ENCODE data around the gene KRT23.

KRT23 gene

DNA sequence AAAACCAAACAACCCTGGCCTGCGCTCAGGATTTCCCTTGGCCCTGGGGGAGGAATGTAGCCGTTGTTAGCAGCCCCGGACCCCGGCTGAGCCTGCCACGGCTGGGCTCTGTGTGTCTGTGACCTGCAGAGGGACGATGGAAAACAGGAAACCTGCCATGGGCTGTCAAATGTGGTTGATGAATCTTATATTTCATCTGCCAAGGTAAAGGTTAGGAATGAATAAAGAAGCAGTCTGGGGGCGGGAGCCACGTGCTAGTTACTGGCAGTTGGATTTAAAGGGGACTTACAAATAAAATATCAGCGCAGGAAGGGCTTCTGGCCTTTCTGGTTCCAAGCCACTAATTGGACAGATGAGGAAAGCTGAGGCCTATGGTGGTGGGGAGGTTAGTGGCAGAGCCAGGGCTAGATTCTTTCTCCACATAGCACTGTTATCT, at the start of gene KRT23:
Gene KRT23 (minus strand): TSS at position 263 of the 436 bp plus-strand sequence. CDS start 1,043 bp downstream, outside the sequence.
- no peak for FAIRE-seq

GRCh38 chr17:40986920-40987319, 49.5 kb upstream of the KRT23 start:
- no peak for FAIRE-seq

- no peak for FAIRE-seq
Measured at GRCh38 chr17:40984226-40984625, 46.8 kb upstream of the KRT23 start, which contains the start of gene KRT40. Gene KRT40, minus strand, starts transcription at chr17:40984326. Its CDS starts 53 bp downstream, at chr17:40984273.

DNA sequence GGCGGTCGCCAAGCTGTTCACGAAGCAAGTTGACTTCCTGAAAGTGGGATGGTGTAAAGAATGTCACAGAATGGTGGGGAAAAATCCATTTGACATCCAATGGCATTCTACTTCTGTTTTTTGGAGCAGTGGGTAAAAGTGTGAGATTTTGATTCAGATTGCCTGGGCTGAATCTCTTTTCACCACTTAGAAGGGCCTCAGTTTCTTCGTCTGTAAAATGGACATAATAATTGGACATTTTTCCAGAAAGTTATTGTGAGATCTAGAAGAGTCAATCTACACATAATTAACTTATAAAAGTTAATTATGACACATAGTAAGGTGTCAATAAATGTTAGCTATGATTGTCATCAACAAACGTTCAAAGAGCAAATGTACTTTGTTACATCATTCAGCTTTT, 43.7 kb upstream of the KRT23 start:
- FAIRE-seq = no peak

- no peak for FAIRE-seq
Measured at GRCh38 chr17:40980596-40980995, 43.1 kb upstream of the KRT23 start.

GRCh38 chr17:40980117-40980516, 42.7 kb upstream of the KRT23 start:
- no peak for FAIRE-seq

DNA sequence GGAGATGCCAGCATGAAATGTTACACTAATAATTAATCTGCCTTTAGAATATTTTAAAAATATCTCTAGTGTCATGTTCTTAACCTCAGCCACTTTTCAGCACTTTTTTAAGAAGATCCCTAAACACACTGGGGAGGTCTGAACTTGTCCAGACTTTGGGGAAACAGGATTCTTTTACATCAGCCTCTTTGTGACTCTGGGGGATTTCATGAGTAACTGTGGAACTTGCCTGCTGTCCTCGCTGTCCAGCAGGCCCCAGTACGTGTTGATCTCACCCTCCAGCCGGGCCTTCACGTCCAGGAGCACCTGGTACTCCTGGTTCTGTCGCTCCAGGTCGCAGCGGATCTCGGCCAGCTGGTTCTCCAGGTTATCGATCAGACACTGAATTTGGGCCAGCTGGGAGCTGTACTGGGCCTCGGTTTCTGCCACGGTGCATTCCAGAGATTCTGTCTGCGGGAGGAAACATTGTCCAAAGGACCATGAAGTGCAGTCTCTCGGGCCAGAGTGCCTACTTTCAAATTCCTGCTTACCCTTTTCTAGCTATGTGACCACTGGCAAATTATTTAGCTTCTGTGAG, 41.2 kb upstream of the KRT23 start:
- no peak for FAIRE-seq

- no peak for FAIRE-seq
Measured at GRCh38 chr17:40975516-40975915, 38.1 kb upstream of the KRT23 start.

DNA sequence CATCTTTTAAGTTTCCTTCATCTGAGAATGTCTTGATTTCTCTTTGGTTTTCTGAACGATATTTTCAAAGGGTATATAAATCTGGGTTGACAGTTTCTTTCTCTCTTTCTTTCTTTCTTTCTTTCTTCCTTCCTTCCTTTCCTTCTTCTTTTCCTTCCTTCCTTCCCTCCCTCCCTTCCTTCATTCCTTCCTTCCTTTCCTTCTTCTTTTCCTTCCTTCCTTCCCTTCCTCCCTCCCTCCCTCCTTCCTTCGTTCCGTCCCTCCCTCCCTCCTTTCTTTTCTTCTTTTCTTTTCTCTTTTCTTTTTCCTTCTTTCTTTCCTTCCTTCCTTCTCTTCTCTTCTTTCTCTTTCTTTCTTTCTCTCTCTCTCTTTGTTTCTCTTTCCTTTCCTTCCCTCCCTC, 36.9 kb upstream of the KRT23 start:
- FAIRE-seq = no peak

GRCh38 chr17:40967582-40967981, 30.1 kb upstream of the KRT23 start:
- no peak for FAIRE-seq

GRCh38 chr17:40966848-40967247, 29.4 kb upstream of the KRT23 start, which contains the start of gene KRT39:
Gene KRT39, minus strand, starts transcription at chr17:40966948. Its CDS starts 92 bp downstream, at chr17:40966856.
- no peak for FAIRE-seq

- no peak for FAIRE-seq
Measured at GRCh38 chr17:40963838-40964237, 26.4 kb upstream of the KRT23 start.

DNA sequence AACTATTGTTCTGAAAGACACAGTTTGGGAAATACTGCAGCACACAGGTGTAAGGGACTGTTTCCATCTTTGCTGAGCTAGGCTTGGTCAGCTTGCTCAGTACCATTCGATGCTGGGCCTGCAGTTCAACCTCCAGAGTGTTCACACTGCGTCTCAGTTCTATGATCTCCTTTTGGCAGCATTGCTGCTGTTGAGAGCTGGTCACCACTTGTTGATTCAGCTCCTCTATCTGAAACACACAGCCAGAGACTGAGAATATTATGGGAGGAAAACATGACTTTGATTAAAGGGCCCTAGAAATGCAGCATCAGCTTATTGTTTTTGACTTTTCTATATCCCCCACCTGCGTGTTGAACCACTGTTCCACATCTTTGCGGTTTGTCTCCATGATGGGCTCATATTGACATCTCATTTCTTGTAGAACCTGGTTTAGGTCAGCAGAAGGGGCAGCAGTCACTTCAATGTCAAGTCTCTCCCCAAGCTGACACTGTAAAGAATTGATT, 24.7 kb upstream of the KRT23 start:
- FAIRE-seq = no peak

DNA sequence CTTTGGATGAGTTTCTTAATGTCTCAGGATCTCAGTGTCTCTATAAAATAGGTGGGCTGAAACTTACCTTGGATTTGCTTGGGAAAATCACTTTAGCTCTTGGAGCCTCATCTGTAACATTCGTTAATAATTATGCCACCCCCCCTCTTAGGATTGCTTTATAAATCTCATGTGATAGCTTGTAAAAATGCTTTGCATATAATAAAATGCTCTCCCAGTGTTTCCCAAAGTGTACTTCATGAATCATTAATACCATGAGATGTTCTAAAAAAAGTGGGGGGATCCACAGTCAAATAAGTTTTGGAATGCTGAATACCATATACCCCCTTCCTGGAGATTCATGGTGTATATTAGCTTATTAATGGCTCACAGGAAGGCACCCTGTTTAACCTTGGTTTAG, 24.1 kb upstream of the KRT23 start:
- FAIRE-seq = no peak

GRCh38 chr17:40960144-40960543, 22.7 kb upstream of the KRT23 start:
- FAIRE-seq = no peak

- FAIRE-seq = no peak
Measured at GRCh38 chr17:40958086-40958953, 20.9 kb upstream of the KRT23 start.

DNA sequence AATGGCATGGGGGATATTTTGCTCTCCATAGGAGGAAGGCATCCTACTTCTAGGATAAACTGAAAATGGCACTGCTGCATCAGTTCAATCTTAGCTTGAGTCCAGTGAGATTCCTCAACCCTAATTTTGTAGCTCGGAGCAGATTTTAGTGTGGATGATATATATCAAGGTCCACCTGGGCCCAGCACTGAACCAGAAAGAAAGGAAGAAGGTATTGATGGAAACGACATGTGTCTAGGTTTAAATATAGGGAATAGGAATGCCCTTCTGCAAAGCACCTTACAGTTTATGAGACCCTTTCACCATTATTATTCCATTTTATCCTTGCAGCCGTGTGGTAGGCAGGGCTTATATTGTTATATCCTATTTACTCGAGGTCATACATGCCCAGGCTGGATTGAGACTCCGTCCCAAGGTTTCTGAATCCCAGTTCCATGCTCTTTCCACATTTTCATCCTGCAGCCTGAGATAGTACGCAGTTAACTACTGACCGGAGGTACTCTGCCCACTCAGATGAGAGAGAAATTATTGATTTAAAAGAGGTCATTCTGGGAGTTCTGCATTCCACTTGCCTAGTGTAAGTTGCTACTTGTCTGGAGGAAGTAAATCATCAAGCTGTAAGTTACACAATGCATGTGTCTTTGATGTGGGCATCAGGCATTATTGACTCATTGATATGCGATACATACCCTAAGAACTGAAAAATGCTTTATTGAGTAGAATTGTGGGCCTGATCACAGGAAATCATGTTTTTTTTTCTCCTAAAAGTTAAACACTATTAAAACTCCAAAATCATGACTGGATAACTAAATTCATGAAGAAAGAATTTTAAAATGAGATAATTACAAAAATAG, 19.2 kb upstream of the KRT23 start:
- FAIRE-seq = no peak

- no peak for FAIRE-seq
Measured at GRCh38 chr17:40953881-40954280, 16.4 kb upstream of the KRT23 start.

DNA sequence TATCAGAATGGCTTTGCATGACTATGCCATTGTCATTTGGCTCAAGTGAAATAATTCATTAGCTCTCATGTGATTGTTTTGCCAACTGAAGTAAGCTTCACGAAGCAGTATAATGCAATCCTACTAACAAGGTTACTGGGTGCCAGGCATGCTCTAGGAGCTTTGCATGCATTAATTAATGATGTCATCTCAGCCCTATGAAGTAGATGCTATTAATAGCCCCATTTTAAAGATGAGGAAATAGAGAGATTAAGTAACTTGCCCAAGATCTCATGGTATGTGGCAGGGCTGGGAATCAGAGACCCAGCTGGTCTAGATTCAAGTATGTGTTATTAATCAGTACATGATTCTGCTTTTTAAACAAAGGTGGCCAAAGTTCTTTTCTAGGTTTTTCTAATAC, 15.2 kb upstream of the KRT23 start:
- FAIRE-seq = no peak

- FAIRE-seq = no peak
Measured at GRCh38 chr17:40952154-40952553, 14.7 kb upstream of the KRT23 start.

DNA sequence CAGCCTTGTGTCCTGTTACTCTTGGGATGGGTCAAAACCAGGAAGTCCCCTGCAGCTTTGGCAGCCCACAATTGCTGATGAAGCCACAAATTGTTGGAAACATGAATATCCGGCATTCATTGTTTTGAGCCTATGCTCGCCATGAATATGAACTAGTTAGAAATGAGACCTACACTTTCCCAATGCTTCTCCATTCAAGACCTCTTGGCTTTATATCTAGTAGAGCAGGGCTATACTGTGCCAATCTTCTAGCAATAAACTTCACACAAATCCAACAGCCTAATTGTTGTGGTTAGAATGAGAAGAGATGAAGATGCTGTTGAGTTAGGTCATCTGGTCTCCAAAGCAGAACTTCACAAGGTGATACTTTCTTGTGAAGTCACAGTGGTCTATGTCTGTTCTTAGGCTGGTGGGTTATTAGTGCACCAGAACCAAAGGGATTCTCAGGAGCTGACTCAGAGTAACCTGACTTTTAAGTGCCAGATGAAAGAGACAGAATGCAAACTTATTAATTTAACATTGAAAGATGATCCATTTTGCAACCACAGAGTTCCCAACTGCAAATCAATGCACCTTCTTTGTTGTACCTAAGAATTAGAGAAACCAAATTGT, 13.7 kb upstream of the KRT23 start:
- FAIRE-seq = no peak

GRCh38 chr17:40950176-40950575, 12.7 kb upstream of the KRT23 start:
- no peak for FAIRE-seq
